AG04450 (cell line): Measurements from ENCODE around the gene TMCO6. TPM values are rescaled to one million over a fixed set of nuclear protein-coding genes. Genes with fewer than 3 reads are reported as not detected.
"Not testable (repeated sequence)": the region's sequence is repeated elsewhere in the genome, so short reads cannot be mapped to it uniquely, and the experiment has no call there.

Experiments
- CTCF ChIA-PET: fragments of 300-600, 350-600 bp; formaldehyde crosslinking; extraction: SDS; loops from one replicate; lab custom pipeline; 2022; ENCODE audit warnings: antibody characterized with exemption, inconsistent platforms; lab: Charles Lee
- POLR2A ChIA-PET: fragments of 350-600 bp; formaldehyde crosslinking; extraction: SDS; loops from one replicate; lab custom pipeline; 2021; ENCODE audit warnings: antibody characterized with exemption, inconsistent platforms; lab: Yijun Ruan, JAX
- DNase-seq: peaks from one replicate; pipeline ENCODE4 v3.0.0-alpha.2; 2011; ENCODE audit warnings: low read depth, low spot score
- H3K27ac ChIP-seq: one replicate; pipeline ENCODE4 v1.5.1; 2012; ENCODE audit warnings: low read depth, low read length, control low read depth
- H3K27me3 ChIP-seq: one replicate; pipeline ENCODE4 v1.6.0; 2012; ENCODE audit warnings: low read length; ENCODE audit not compliant: control insufficient read depth, insufficient read depth
- H3K4me3 ChIP-seq: 2 replicates; pipeline ENCODE4 v1.5.1; 2011; ENCODE audit warnings: mild to moderate bottlenecking, low read depth, low read length, control low read depth
- H3K9me3 ChIP-seq: 2 replicates; pipeline ENCODE4 v1.5.1; 2012; ENCODE audit warnings: low read length; ENCODE audit not compliant: control insufficient read depth, insufficient read depth
- CTCF ChIP-seq: IDR thresholded peaks from 2 replicates; pipeline ENCODE4 v1.5.1; 2011; ENCODE audit warnings: low read depth, low read length, control low read depth, inconsistent platforms
- polyA plus RNA-seq: library from polyadenylated mRNA; depleted of rRNA; stranded (reverse); fragments of >200 nt; gene quantifications from 2 replicates; pipeline ENCODE4 v1.2.3, GENCODE V29; 2011

The TMCO6 gene
- polyA plus RNA-seq, 1 experiment = 5.7 TPM

DNA sequence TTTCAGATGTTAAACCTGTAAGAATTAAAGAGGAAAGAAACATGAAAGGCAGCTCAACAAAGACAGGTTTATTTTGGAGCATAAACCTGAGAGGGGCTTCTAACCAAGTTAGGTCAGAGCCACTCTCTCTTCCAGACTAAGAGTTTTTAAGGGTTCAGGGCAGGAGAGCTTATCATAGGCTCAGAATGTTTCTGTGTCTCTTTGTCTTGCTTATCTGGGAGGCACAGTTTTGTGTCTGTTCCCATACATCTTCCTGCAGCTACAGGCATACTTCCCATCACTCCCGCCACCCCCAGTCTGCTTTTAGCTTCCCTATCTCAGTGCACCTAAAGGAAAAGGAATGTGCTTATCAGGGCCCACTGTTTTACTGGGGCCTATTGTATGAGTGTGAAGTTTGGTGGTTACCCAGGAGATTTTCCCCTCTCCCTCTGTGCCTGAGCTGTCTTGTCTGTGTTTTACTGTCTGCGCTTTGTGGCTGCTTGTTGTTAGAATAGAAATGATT lies 28.2 kb upstream of the TMCO6 start:
- CTCF ChIA-PET = interaction anchor here (0.6 kb wide), 1 partner anchor 11 kb away, joined by 3 read pairs; no protein-coding TSS in a partner anchor
- TF ChIP-seq CTCF = no peak
- POLR2A ChIA-PET = no interaction called here

DNA sequence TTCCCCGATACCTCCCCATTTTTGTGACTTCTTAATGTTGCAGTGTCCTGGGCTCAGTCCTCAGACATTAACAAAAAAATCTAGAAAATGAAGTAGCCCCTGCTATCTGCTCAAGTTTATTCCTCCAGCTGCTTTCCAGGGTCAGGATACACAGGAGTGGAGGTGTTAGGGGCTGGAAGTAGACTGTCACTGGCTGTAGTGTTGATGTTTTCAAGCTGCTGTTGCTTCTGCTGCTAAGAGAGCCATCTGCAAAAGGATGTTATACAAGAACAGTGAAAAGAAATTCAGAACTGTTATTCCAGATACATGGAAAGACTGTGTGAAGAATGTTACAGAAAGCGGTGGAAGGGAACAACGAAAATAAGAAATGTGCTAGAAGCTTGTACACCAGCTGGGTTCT lies 16.9 kb upstream of the TMCO6 start:
- DNase-seq = no peak
- H3K9me3 ChIP-seq = no peaks in the 10 kb centered on the region
- no peak overlapping the region for H3K4me3 ChIP-seq
- POLR2A ChIA-PET = interaction anchor here (0.6 kb wide), 1 partner anchor 41 kb away, joined by 3 read pairs; no protein-coding TSS in a partner anchor
- H3K27me3 ChIP-seq = peaks cover 17% of the 10 kb centered on the region
- no peak overlapping the region for H3K27ac ChIP-seq
- CTCF ChIA-PET = interaction anchor here (2.7 kb wide), 1 partner anchor 13 kb away, joined by 15 read pairs; no protein-coding TSS in a partner anchor
- no peak for TF ChIP-seq CTCF

More for the DNA sequence above, 28.2 kb upstream of the TMCO6 start:
- no peaks in the 10 kb centered on the region for H3K9me3 ChIP-seq
- no peak overlapping the region for H3K4me3 ChIP-seq
- H3K27ac ChIP-seq = no peak overlapping the region
- H3K27me3 ChIP-seq = peaks cover 5% of the 10 kb centered on the region
- DNase-seq = no peak

DNA sequence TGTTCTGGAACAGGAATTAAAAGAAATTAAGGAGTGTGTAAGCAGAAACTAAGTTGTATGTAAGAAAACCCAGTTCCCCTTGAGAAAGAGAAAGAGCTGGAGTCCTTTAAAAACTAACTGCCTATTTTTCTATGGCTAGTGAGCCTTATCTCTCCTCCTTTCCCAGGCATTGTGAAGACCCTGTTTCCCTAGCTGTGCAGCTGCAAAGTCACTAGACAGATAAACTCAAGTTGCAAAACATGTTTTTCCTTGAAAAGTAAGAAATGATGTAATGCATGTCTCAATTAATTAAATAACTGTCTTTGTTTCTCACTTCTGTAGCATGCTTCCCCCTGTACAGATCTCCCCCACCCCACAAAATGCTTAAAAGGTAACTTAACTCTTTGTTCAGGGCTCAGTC lies 16.2 kb upstream of the TMCO6 start:
- CTCF ChIA-PET = interaction anchor here (2.7 kb wide), 1 partner anchor 12 kb away, joined by 15 read pairs; no protein-coding TSS in a partner anchor
- DNase-seq, POLR2A ChIA-PET: not testable (repeated sequence)

DNA sequence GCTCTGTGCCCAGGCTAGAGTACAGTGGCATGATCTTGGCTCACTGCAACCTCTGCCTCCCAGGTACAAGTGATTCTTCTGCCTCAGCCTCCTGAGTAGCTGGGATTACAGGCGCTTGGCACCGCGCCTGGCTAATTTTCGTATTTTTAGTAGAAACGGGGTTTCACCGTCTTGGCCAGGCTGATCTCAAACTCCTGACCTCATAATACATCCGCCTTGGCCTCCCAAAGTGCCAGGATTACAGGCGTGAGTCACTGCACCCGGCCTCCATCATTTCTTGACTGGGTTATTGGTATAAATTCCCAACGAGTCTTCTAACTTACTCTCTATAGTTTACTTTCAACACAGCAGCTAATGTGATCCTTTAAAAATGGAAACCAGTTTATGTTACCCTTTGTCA lies 14.4 kb upstream of the TMCO6 start:
- H3K4me3 ChIP-seq, POLR2A ChIA-PET, H3K27ac ChIP-seq, H3K9me3 ChIP-seq, DNase-seq: not testable (repeated sequence)
- peaks cover 11% of the 10 kb centered on the region for H3K27me3 ChIP-seq
- CTCF ChIA-PET = interaction anchor here (0.6 kb wide), 1 partner anchor 225 kb away, joined by 3 read pairs; no protein-coding TSS in a partner anchor

More for the DNA sequence above, 16.2 kb upstream of the TMCO6 start:
- H3K27me3 ChIP-seq = peaks cover 17% of the 10 kb centered on the region
- H3K4me3 ChIP-seq, H3K9me3 ChIP-seq, H3K27ac ChIP-seq: not testable (repeated sequence)

DNA sequence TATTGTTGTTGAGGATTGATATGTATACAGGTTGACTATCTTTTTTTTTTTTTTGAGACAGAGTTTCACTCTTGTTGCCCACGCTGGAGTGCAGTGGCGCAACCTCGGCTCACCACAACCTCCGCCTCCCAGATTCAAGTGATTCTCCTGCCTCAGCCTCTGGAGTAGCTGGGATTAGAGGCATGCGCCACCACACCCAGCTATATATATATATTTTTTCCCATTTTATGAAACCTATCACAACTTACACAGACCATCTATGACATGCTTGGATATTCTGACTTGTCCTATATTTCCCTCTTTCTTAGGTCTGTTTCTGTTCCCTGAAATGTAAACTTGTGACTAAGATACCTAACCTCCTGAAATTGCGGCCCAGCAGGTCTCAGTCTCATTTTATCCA lies 11.3 kb upstream of the TMCO6 start:
- no peak overlapping the region for H3K4me3 ChIP-seq
- POLR2A ChIA-PET = no interaction called here

More for the DNA sequence above, 11.3 kb upstream of the TMCO6 start:
- no peak for TF ChIP-seq CTCF
- no peak for DNase-seq
- H3K27ac ChIP-seq = no peak overlapping the region
- peaks cover 10% of the 10 kb centered on the region for H3K9me3 ChIP-seq
- CTCF ChIA-PET = interaction anchor here (0.8 kb wide), 1 partner anchor 255 kb away, joined by 3 read pairs; no protein-coding TSS in a partner anchor
- H3K27me3 ChIP-seq = peaks cover 18% of the 10 kb centered on the region
